ENCODE data around the gene NOXRED1. TPM values are rescaled to one million over a fixed set of nuclear protein-coding genes. Genes with fewer than 3 reads are reported as not detected.

Gene NOXRED1
- total RNA-seq, 4 donors from 2014 or later, result not detected

GRCh38 chr14:77459072-77459723, 35.9 kb upstream of the NOXRED1 start:
- H3K27me3 ChIP-seq, result no peaks in the 10 kb centered on the region
- WGBS, 2 donors (ENCODE audit: low coverage in 1 of 2), result 16 to 20% methylated on average over 12 to 13 of the region's 13 CpGs
- peak overlapping the region in 2 of 4 donors; percentile 92 to 93 for H3K27ac ChIP-seq
- TF ChIP-seq CTCF (IDR thresholded peaks at IDR 0.05) (peak in 3 of 4 experiments; percentile 37 to 62 (median 43)), EP300 (IDR thresholded peaks at IDR 0.05) (no peak)
- H3K36me3 ChIP-seq, result peaks cover 4 to 46% of the 10 kb centered on the region in 2 donors
- peaks cover 0 to 57% (median 8%) of the 10 kb centered on the region in 3 donors for H3K4me1 ChIP-seq
- no peak for ATAC-seq
- peak overlapping the region; percentile 53 to 74 for H3K4me3 ChIP-seq
- H3K9me3 ChIP-seq, result no peaks in the 10 kb centered on the region

GRCh38 chr14:77458249-77458950, 35.1 kb upstream of the NOXRED1 start:
- Histone ChIP-seq H3K36me3 (peaks cover 4 to 42% of the 10 kb centered on the region in 2 donors), H3K27me3 (no peaks in the 10 kb centered on the region), H3K4me3 (peak overlapping the region; percentile 53 to 74), H3K4me1 (peaks cover 0 to 57% (median 8%) of the 10 kb centered on the region in 3 donors), H3K9me3 (no peaks in the 10 kb centered on the region), H3K27ac (peak overlapping the region; percentile 30 to 95 (median 92))
- no peak for TF ChIP-seq EP300 (IDR thresholded peaks at IDR 0.05)
- TF ChIP-seq POLR2AphosphoS5 (IDR thresholded peaks at IDR 0.05), result no peak
- TF ChIP-seq POLR2A (IDR thresholded peaks at IDR 0.05), result no peak
- ATAC-seq, result peak; percentile 9
- WGBS, 2 donors (ENCODE audit: low coverage in 1 of 2), result 1% methylated on average over 18 to 19 of the region's 29 CpGs

GRCh38 chr14:77457522-77458248, 34.4 kb upstream of the NOXRED1 start, which contains the start of the genes AHSA1 and VIPAS39:
Gene AHSA1 (plus strand): TSS chr14:77458093. CDS start chr14:77458190, 97 bp downstream.
Gene VIPAS39 (minus strand): TSS chr14:77457601. CDS start chr14:77454102, 3,499 bp downstream.
- Histone ChIP-seq H3K9me3 (no peaks in the 10 kb centered on the region), H3K27me3 (no peaks in the 10 kb centered on the region), H3K4me3 (peak within 1 kb of the TSS; percentile 53 to 74), H3K4me1 (peaks cover 0 to 57% (median 8%) of the 10 kb centered on the region in 3 donors), H3K36me3 (peaks cover 4 to 42% of the 10 kb centered on the region in 2 donors), H3K27ac (peak within 1 kb of the TSS; percentile 34 to 95 (median 92))
- peak; percentile 99 for ATAC-seq
- peak; percentile 73 for TF ChIP-seq POLR2AphosphoS5 (IDR thresholded peaks at IDR 0.05)
- TF ChIP-seq POLR2A (IDR thresholded peaks at IDR 0.05), result peak; percentile 60 to 61
- peak in 1 of 4 experiments; percentile 5 for TF ChIP-seq CTCF (IDR thresholded peaks at IDR 0.05)
- TF ChIP-seq EP300 (IDR thresholded peaks at IDR 0.05), result no peak
- WGBS, 2 donors (ENCODE audit: low coverage in 1 of 2), result 0% methylated on average over 19 to 24 of the region's 50 CpGs

GRCh38 chr14:77457115-77457521, 33.8 kb upstream of the NOXRED1 start:
- Histone ChIP-seq H3K4me1 (peaks cover 0 to 57% (median 8%) of the 10 kb centered on the region in 3 donors), H3K4me3 (peak overlapping the region; percentile 53 to 74), H3K27me3 (no peaks in the 10 kb centered on the region), H3K27ac (peak overlapping the region; percentile 34 to 95 (median 92)), H3K9me3 (no peaks in the 10 kb centered on the region), H3K36me3 (peaks cover 0 to 42% of the 10 kb centered on the region in 2 donors)
- 0 to 2% methylated on average over 8 to 11 of the region's 18 CpGs for WGBS, 2 donors (ENCODE audit: low coverage in 1 of 2)
- ATAC-seq, result no peak
- TF ChIP-seq POLR2A (IDR thresholded peaks at IDR 0.05) (peak in 1 of 2 donors; percentile 55), POLR2AphosphoS5 (IDR thresholded peaks at IDR 0.05) (no peak)

GRCh38 chr14:77455966-77456640, 32.8 kb upstream of the NOXRED1 start:
- Histone ChIP-seq H3K4me1 (peaks cover 0 to 50% (median 8%) of the 10 kb centered on the region in 3 donors), H3K4me3 (peak overlapping the region in 1 of 2 donors; percentile 74), H3K27ac (no peak overlapping the region), H3K9me3 (no peaks in the 10 kb centered on the region), H3K27me3 (no peaks in the 10 kb centered on the region), H3K36me3 (peaks cover 0 to 42% of the 10 kb centered on the region in 2 donors)
- TF ChIP-seq POLR2AphosphoS5 (IDR thresholded peaks at IDR 0.05) (no peak), EP300 (IDR thresholded peaks at IDR 0.05) (no peak), CTCF (IDR thresholded peaks at IDR 0.05) (no peak), POLR2A (IDR thresholded peaks at IDR 0.05) (no peak)
- no peak for ATAC-seq
- WGBS, 2 donors (ENCODE audit: low coverage in 1 of 2), result 45 to 64% methylated on average over 2 of the region's 2 CpGs
